HG03064 (cell line): ENCODE measurements around the gene VNN1.
"Not testable (repeated sequence)": the region's sequence is repeated elsewhere in the genome, so short reads cannot be mapped to it uniquely, and the experiment has no call there.

Experiments
- ATAC-seq: cut with Tn5 transposase; IDR thresholded peaks from one replicate; pipeline ENCODE4 v1.9.1; 2021; ENCODE audit warnings: low read depth; ENCODE audit not compliant: unreplicated experiment

VNN1 gene

GRCh38 chr6:132725947-132726607, 12.2 kb upstream of the VNN1 start:
- ATAC-seq, result peak; percentile 67

DNA sequence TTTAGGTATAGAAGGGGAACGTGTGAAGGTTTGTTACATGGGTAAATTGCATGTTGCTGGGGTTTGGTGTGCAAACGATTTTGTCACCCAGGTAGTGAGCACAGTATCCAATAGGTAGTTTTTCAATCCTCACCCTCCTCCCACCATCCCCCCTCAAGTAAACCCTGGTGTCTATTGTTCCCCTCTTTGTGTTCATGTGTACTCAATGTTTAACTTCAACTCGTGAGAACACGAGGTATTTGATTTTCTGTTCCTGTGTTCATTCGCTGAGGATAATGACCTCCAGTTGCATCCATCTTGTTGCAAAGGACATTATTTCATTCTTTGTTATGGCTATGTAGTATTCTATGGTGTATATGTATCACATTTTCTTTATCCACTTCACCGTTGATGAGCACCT, 11.6 kb upstream of the VNN1 start:
- no peak for ATAC-seq

DNA sequence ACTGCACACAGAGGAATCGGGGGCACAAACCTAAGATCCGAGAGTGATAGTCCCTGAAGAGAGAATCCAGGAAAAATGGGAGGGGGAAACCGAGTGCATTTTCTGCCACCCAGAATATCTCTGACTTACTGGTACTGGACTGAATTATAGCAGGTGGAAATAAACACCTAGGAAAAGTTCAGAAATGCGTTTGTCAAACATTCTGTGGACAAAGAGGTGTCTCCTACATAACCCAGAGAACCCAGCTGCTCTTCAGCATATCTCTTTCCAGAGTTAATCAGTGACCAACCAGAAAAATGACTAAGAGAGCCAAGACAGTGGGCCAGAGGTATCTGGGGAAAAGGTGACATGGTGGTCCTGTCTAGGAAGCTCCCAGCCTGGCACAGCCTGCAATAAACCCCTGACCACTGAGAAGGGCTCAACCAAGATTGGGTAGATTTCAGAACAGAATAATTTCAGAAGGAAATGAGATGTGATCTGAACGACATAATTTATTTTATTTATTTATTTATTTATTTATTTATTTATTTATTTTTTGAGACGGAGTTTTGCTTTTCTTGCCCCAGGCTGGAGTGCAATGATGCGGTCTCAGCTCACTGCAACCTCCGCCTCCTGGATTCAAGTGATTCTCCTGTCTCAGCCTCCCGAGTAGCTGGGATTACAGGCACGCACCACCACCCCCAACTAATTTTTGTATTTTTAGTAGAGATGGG, 6.0 kb upstream of the VNN1 start:
- no peak for ATAC-seq

GRCh38 chr6:132715881-132716637, 2.2 kb upstream of the VNN1 start:
- ATAC-seq, result no peak

- no peak for ATAC-seq
Observed at GRCh38 chr6:132715204-132715603, 1.3 kb upstream of the VNN1 start.

DNA sequence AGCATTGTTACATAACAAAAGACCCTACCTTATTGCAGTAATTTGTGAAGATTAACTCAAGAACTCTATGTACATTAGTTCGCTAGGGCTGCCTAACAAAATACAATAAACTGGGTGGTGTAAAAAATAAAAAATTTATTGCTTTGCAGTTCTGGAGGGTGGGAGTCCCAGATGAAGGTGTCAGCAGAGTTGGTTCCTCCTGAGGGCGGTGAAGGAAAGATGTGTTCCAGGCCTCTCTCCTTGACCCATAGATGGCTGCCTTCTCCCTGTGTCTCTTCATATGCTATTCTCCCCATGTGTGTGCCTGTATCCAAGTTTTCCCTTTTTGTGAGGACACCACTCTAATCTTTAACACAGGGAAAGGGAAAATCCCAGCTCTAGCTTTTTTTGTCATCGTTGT, 305 bp upstream of the VNN1 start:
- ATAC-seq, result no peak

GRCh38 chr6:132712366-132712765, 1.5 kb downstream of the VNN1 start:
- no peak for ATAC-seq

GRCh38 chr6:132708771-132709170, 5.1 kb downstream of the VNN1 start:
- no peak for ATAC-seq

- no peak for ATAC-seq
Observed at GRCh38 chr6:132708002-132708401, 5.9 kb downstream of the VNN1 start.

- not testable (repeated sequence) for ATAC-seq
Observed at GRCh38 chr6:132706756-132707155, 7.1 kb downstream of the VNN1 start.

- no peak for ATAC-seq
Observed at GRCh38 chr6:132703936-132704335, 9.9 kb downstream of the VNN1 start.

DNA sequence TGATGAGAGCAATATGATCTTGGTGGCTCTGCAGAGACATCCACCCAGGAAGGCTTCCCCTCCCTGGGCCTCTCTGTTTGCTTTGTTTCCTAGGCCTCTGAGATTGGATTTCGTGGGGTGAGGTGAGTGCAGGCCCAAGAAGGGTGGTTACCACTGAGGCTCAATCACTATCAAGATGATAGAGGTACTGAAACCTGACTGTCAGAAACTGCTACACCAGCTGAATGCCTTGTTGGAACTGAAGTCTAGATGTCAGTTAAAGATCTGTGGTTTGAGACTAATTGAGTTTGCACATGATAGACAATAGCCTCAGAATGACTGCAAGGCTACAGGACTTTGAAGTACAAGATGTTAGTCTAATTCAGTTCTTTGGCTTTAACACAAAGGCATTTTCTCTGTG, 15.2 kb downstream of the VNN1 start:
- ATAC-seq, result no peak

- ATAC-seq, result no peak
Observed at GRCh38 chr6:132695773-132696172, 18.1 kb downstream of the VNN1 start.

DNA sequence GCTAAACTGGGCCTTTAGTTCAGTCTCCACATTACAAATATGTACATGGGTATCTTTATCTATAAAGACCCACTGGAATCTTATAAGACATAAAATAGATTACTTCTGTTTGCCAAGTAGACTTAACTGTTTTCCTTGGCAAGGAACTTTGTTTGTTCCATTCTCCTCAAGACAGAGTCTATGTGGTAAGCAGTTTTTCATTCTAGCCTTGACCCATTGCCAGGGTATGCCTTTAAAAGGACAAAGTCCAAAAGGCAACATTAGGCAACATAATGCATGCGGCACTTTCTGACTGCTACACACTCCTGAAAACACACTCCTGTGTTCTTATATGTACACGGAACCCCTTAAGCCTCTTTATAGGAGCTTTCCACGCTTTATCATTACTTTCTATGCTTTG, 20.4 kb downstream of the VNN1 start:
- ATAC-seq, result no peak

DNA sequence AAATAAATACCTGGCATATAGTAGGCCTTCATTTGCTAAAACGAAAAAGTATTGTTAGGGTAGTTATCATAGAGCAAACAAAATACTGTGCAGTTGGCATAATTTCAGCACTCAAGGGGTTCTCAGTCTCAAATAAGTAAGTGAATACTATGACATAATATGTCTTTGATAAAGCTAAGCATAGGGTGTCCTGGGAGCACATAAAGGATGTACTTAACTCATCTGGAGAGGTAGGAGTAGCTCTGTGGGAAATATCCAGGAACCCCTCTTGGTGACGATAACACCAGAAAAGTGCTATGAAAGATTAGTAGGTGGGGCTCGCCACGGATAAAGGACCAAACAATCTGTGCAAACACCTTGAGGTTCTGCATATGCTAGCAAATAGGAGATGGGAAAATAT, 23.2 kb downstream of the VNN1 start:
- no peak for ATAC-seq

DNA sequence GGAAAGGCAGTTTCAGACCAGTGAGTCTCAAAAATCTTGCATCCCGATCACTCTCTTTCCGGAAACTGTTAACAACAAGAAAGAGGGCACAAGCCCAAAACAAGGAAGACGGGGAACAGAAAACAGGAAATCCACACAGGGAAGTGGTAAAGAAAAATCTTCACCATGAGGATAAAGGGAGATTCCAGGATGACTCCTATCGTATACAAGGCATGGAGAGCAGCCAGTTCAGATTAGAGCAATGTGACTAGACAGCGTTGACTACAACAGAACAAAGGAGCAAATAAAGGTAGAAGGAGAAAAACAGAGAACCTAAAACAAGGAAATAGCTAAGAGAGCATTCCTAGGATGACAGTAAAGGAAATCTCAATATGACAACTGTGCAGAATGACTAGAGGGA, 26.5 kb downstream of the VNN1 start:
- ATAC-seq, result no peak

- no peak for ATAC-seq
Observed at GRCh38 chr6:132686531-132686930, 27.3 kb downstream of the VNN1 start.

GRCh38 chr6:132685009-132685408, 28.8 kb downstream of the VNN1 start:
- ATAC-seq, result no peak

DNA sequence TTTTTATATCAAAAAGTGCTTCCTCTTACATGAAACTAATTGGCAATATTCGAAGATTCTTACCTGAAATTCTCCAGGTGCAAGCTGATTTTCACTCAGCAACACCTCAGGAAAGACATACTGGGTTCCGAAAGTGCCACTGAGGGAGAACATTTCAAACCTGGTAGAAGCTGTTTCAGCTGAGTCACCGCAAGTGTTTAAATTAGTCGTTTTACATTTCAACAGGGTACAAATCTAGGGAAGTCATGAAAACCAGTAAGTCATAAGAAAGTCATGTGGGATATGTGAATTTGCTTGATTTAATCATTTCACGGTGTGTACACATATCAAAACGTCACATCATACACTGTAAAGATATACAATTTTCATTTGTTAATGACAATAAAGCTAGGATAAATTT, 29.6 kb downstream of the VNN1 start:
- no peak for ATAC-seq

DNA sequence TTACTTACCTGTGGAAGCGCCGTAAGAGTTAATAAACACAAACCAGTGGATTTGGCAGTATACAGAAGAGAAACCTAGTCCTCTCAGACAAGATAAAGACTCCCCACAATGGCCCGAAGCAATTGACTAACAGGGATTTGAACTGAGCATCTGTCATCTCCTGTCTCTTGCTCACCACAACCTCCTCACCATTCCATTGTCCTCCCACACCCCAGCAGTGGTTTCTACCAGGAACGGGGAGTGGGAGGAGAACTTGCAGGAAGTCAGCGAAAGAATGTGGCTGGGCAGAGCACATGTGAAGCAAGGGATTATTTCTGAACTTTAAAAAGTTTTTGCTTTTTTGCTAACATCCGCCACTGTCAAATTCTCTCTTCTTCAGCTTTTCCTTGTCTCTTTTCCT, 30.3 kb downstream of the VNN1 start:
- no peak for ATAC-seq

DNA sequence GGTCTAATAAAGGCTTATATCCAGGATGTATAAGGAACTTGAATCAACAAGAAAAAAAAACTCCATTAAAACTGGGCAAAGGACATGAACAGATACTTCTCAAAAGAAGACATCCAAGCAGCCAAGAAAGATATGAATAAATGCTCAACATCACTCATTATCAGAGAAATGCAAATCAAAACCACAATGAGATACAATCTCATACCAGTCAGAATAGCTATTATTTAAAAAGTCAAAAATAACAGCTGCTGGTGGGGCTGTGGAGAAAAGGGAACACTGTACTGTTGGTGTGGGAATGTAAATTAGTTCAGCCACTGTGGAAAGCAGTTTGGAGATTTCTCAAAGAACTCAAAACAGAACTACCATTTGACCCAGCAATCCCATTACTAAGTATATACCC, 34.8 kb downstream of the VNN1 start:
- not testable (repeated sequence) for ATAC-seq

GRCh38 chr6:132675749-132676148, 38.1 kb downstream of the VNN1 start:
- ATAC-seq, result no peak
